Gastroesophageal sphincter (tissue), 3 donors: ENCODE data around the gene CXCR3.

ENCODE experiments used
- POLR2AphosphoS5 ChIP-seq: sonication (generic); formaldehyde crosslinking; IDR thresholded peaks from one replicate; pipeline ENCODE4 v1.6.1; 2017; ENCODE audit warnings: antibody characterized with exemption
- TF ChIP-seq, protein P1 (sequence below), 4 experiments: fragments of 200-600 bp in 2 of 4; fragments of 450-650 bp in 2 of 4; sonication (generic) in 1 of 4; IDR thresholded peaks; one replicate each; pipeline ENCODE4 v1.5.1; 2017 to 2019; ENCODE audit warnings: antibody characterized with exemption in 4 of 4, mild to moderate bottlenecking in 2 of 4, moderate library complexity in 2 of 4

DNA sequence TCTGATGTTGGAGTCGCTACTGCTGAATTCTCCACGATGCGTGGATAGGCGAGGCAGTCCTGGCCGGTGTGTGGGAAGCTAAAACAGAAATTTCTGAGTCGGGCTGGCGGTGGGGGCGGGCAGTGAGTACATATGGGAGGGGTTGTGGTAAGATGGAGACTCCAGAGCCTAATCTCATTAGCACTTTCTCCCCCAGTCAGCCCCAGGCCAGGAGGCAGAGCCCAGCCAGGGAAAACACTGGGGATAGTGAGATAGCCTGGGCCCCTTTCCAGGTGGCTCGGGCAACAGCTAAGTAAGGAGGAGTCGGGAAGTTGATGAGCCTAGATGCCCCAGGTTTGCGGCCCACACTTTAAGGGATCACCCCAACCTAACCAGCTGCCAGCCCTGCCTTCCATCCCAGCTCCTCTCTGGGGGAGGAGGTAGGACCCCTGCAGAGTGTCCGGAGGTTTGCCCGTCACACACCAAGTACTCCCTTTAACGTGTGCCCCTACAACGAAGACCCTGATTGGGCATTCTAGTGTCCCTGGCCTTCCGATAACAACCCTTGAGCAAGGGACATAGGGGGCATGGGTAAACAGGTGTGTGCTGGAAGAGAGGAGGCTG is 46.7 kb upstream of the CXCR3 start:
- TF ChIP-seq, protein P1, sequence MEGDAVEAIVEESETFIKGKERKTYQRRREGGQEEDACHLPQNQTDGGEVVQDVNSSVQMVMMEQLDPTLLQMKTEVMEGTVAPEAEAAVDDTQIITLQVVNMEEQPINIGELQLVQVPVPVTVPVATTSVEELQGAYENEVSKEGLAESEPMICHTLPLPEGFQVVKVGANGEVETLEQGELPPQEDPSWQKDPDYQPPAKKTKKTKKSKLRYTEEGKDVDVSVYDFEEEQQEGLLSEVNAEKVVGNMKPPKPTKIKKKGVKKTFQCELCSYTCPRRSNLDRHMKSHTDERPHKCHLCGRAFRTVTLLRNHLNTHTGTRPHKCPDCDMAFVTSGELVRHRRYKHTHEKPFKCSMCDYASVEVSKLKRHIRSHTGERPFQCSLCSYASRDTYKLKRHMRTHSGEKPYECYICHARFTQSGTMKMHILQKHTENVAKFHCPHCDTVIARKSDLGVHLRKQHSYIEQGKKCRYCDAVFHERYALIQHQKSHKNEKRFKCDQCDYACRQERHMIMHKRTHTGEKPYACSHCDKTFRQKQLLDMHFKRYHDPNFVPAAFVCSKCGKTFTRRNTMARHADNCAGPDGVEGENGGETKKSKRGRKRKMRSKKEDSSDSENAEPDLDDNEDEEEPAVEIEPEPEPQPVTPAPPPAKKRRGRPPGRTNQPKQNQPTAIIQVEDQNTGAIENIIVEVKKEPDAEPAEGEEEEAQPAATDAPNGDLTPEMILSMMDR (IDR thresholded peaks at IDR 0.05), result no peak
- no peak for TF ChIP-seq POLR2AphosphoS5
